HG03159 (cell line): ENCODE measurements around the gene TRABD2B.

Experiments used
- ATAC-seq: cut with Tn5 transposase; IDR thresholded peaks from one replicate; pipeline ENCODE4 v1.9.1; 2021; ENCODE audit warnings: mild to moderate bottlenecking, moderate library complexity; ENCODE audit not compliant: unreplicated experiment

Gene TRABD2B

GRCh38 chr1:47837866-47838561, 159.2 kb downstream of the TRABD2B start:
- no peak for ATAC-seq

DNA sequence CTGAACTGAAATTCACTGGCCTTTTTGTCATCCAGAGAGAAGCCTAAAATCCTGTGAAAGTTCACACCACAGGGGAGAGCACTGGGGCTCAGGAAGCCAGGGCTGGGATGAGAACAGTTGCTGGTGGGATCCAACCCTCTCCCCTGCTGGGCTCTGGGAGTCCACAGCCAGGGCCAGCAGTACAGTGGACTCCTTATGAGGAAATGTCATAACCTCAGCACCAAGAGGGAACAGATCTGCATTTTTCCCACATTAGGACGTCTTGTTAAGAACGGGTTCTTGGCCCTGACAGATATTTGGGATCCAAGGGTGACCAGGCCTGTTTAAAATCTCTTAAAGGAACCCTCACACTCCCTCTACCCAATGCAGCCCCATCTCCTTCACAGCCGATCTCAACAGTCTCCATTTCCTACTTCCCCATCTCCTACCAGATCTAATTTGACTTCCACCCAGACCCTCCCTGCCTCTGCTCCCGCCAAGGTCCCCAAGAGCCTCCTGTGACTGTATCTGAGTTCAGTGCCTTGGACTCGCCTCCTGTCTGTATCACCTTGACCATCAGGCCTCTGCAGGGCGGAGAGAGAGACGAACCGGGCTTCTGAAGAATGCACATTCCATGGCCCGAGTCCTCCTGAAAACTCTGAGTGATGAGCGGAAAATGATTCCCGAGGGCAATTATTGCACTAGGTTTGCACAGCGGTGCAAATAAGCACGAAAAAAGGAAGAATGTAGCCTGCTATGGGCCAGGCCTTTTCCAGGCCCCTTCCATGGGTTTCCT, 159.9 kb downstream of the TRABD2B start:
- no peak for ATAC-seq

DNA sequence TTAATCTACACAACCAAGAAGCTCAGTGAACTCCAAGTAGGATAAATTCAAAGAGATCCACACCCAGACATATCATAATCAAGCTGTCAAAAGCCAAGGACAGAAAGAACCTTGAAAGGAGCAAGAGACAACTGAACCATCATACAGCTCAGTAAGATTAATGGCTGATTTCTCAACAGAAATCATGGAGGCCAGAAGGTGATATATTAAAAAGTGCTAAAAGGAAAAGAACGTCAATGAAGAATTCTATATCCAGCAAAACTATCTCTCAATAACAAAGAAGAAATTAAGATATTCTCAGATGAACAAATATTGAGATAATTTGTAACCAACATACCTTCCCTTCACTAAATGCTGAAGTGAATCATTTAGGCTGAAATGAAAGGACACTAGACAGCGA, 161.8 kb downstream of the TRABD2B start:
- ATAC-seq: no peak

GRCh38 chr1:47834326-47834725, 162.9 kb downstream of the TRABD2B start:
- ATAC-seq: no peak

DNA sequence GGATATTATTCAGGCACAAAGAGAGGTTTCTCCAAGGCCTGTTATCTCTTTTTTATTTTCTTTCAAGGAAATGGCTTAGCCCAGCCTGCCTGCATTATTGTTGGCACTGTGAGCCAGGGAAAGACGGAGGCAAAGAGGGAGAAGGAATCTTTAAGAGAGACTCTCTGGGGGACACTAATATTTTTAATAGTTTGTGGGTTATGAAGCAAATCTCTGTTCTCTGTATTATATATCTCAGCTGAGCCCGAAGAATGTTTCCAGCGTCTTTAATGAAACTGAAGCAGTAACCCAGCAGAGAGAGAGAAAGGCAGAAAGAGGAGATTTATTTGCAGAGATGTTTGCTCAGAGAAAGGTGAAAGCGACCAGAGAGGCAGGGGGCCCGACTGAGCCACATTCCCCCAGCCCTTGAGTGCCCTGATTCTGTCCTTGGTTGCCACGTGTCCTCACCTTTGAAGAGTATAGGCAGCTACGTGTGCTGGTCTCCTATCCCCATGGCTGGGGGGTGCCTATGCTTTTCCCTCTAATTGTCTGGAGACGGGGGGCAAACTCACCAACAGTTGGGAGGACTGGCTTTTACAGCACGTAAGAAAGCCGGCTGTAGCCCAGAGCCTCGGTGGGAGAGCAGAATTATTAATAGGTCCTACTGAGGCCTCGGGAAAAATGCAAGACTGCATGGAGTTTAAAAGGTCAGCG, 166.4 kb downstream of the TRABD2B start:
- ATAC-seq: no peak

- no peak for ATAC-seq
Observed at GRCh38 chr1:47830021-47830420, 167.2 kb downstream of the TRABD2B start.

DNA sequence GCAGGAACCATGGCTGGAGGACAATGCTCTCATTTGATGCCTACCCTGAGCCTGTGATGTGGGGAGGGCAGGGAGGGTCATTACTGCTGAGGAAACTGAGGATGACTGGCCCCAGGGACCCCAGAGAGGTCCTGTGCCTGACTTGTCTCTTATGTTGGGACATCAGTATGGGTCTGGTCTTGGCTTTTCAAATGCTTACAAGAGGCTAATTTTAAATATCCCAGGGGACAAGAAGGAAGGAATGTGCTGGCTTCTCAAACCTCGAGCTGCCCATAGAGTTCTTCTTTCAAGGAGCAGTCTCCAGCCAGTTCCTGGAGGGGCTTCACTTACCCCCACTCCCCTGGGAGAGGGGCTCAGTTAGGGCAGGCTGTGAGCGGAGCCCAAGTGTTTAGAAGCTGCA, 168.2 kb downstream of the TRABD2B start:
- ATAC-seq: no peak

DNA sequence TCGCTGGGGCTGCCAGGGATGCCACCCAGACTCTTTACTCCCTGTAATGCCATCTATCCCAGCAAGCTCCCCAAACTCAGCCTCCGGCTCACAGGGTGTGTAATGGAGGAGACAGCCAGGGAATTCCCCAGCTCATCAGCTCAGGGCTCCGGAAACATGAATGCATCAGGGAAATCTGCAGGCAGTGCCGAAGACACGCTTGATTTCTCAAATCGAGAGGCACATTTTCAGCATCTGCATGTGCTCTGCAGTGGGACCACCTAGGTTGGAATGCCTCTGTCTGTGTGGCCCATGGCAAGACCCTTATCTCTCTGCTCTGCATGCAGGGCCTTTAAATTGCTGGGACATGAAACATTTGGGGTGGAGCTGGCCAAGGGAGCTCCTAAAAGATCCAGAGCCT, 170.1 kb downstream of the TRABD2B start:
- no peak for ATAC-seq

DNA sequence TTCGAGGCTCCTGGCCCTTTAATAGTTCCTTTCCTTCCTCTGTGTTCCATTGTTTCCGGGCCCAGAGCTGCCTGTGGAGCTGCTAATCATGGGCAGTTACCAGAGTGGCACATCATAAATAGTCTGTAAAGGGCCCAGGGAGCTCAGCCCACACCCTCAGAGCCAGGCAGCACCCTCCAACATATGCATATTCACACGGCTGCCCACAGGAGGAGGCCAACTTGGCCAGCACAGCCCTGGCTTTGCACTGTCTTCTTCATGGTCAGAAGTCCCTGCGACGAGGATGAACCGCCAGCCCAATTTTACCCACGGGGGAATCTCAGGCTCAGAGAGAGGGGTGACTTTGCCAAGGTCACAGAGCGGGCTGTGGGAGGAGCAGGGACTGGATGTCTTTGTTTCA, 172.5 kb downstream of the TRABD2B start:
- ATAC-seq: no peak

GRCh38 chr1:47824297-47824696, 172.9 kb downstream of the TRABD2B start:
- no peak for ATAC-seq

- no peak for ATAC-seq
Observed at GRCh38 chr1:47823040-47823808, 174.0 kb downstream of the TRABD2B start.

DNA sequence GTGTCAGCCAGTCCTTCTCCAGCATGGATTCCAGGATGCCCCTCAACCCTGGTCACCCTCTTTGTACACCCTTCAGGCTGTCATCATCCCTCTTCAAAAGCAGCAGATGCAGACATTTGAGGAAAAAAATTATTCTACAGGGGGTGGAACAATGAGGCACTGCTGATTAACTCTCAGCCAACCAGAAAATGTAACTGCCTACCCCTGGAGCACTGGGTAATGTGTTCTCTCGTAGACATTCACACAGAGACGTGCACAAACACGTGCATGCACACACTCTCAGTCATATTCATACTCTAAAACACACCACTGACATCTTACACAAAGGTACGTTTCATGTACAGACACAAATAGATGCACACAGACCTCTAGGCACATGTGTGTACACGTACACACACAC, 175.4 kb downstream of the TRABD2B start:
- ATAC-seq: no peak

DNA sequence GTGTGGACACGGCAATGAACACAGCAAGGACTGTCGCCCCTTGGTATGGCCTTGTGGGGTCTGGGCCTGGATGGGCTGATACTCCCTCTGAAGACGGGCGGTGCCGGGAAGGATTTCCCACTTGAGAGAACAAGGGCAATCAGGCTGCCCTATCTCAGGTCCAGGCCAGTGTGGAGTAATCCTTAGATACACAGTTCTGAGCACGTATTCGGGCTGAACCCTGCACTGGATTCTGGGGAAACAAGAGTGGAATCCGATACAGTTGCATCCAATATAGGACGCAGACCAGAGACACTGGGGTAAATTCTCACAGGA, 177.7 kb downstream of the TRABD2B start:
- no peak for ATAC-seq

- no peak for ATAC-seq
Observed at GRCh38 chr1:47818682-47819573, 178.3 kb downstream of the TRABD2B start.

GRCh38 chr1:47817861-47818260, 179.3 kb downstream of the TRABD2B start:
- no peak for ATAC-seq

GRCh38 chr1:47816325-47817071, 180.7 kb downstream of the TRABD2B start:
- no peak for ATAC-seq

DNA sequence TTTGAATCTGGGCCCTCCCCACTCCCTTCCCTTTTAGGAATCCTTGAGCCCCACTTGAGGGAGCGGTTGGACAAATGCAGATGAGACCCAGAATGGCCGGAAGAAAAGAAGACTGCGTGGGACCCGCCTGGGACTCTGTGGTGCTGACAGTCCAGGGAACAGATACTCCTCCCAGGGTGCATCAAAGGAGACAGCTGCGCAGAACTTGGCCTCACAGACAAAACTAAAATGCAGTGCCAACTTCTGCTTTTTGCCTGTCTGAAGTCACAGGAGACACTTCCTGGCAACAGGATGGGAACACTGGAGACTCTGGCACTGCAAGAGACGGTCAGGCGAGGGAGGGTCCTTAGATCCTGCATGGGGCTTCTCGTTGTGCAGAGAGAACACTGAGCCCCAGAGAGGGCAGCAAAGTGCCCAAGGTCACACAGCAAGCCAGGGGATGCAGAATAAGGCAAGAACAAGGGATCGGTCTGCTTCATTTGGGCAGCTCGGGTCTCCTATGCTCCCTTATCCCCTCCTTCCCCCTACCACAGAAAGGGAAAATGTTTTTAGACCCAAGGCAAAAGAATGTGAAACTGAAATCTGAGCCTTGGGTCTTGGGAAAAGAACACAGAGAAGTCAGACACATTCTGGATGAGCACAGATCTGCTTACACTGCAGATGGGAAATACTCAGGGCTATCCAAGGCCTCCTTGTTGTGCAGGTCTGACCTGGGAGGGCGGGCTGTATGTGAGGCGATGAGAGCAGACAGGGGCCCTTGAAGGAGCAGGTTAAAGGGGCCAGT, 182.4 kb downstream of the TRABD2B start:
- no peak for ATAC-seq

GRCh38 chr1:47813970-47814369, 183.2 kb downstream of the TRABD2B start:
- ATAC-seq: no peak
